ENCODE data around the gene IL34.
A peak's percentile ranks its signal among the peaks of the same experiment; 100 is the strongest.

Gene IL34

DNA sequence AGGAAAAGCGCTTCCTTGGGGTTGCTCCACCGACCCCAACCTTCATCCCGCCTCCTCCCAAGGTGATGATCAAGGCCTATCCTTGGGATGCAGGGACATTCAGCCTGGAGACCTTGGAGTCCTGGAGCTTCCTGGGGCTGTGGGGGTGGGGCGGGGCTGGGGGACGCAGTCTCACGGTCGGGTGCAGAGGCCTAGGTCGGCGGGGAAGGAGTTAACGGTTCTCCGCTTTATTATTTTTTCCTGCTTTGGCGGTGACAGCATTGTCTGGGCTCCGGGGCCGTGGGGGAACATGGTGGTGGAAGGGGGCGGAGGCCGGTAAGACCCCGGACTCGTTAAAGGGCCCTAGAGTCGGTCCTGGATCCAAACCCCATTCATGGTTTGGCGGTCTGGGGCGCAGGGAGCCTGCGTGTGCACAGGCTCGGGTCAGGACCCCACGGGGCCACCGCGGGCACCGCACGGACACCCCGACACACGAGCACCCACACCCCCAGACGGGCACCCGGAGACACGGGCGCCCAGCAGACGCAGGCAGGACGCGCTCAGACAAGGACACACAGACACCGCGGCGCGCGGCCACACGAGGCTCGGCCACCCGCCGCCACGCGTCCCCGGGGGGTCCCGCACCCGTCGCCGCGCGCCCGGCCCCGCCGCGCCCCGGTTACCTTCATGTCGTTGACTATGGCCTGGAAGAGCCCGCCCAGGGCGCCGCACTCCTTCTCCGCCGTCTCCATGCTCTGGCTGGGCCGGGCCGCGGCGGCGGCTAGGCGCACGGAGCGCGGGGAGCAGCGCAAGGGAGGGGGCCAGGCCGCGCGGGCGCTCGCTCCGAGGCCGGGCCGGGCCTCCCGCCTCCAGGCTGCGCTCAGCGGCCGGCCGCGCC lies 38.9 kb downstream of the IL34 start:
- peak overlapping the region; percentile 85 for H3K4me3 ChIP-seq (ENCODE audit: low read depth, low read length)
- TF ChIP-seq, protein P1, sequence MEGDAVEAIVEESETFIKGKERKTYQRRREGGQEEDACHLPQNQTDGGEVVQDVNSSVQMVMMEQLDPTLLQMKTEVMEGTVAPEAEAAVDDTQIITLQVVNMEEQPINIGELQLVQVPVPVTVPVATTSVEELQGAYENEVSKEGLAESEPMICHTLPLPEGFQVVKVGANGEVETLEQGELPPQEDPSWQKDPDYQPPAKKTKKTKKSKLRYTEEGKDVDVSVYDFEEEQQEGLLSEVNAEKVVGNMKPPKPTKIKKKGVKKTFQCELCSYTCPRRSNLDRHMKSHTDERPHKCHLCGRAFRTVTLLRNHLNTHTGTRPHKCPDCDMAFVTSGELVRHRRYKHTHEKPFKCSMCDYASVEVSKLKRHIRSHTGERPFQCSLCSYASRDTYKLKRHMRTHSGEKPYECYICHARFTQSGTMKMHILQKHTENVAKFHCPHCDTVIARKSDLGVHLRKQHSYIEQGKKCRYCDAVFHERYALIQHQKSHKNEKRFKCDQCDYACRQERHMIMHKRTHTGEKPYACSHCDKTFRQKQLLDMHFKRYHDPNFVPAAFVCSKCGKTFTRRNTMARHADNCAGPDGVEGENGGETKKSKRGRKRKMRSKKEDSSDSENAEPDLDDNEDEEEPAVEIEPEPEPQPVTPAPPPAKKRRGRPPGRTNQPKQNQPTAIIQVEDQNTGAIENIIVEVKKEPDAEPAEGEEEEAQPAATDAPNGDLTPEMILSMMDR (IDR thresholded peaks at IDR 0.05; ENCODE audit: low read depth, low read length): no peak

DNA sequence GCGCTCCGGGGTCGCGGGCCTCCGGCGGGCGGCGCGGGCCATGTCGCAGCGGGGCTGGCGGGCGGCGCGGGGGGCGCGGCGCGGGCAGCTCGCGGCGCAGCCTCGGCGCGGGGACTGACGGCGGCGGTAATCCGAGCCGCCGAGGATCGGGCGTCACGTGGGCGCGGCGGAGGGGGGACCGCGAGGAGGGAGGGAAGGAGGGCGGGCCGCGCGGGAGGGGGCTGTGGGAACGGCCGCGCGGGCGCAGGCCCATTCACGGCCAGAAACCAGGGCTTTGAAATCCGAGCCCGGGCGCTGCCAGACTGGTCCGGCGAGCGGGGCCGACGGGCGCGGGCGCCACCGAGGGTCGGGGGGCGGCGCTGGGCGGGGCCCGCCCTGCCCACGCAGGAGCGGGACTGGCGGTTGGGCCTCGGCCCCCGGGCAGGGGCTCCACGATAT lies 39.6 kb downstream of the IL34 start, which contains the start of gene MTSS2:
Gene MTSS2 (minus strand): TSS at position 116 of the 438 bp plus-strand sequence. CDS start 262 bp downstream, outside the sequence.
- peak within 1 kb of the TSS; percentile 85 for H3K4me3 ChIP-seq (ENCODE audit: low read depth, low read length)
- TF ChIP-seq, protein P1 (IDR thresholded peaks at IDR 0.05; ENCODE audit: low read depth, low read length): no peak

DNA sequence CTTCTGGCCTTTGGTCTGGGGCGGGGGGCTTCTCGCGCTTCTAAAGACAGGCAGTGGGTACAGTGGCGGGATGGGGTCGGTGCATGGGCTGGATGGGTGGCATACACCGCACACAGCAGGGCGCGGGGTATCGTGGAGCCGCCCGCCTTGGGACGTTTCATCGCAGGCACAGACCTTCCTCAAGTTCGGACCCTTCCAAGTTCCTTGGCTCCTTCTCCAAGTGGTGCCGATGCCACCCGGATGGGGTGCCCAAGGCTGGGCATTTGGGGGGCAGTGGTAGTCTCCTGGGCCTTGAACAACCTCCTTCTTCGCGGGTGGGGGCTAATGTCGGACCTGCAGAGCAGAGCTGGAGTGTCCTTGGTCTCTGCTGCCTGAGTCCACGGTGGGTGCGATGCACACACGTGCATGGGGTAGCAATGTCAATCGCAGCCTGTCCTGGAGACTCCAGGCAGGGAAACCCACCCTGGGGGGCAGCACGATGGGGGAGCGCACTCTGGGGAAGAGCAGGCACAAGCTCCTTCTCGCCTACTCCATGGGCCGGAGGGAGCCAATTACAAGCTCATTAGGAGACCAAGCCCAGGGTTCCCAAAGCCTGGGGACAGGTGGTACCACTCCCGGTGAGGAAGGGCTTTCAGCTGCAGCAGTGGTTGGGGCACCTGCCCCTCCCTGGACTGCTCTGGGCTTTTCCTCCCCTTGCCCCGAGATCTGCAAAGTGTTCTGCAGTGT lies 40.2 kb downstream of the IL34 start:
- peak overlapping the region; percentile 36 for H3K4me3 ChIP-seq (ENCODE audit: low read depth, low read length)
- TF ChIP-seq, protein P1 (IDR thresholded peaks at IDR 0.05; ENCODE audit: low read depth, low read length): no peak

DNA sequence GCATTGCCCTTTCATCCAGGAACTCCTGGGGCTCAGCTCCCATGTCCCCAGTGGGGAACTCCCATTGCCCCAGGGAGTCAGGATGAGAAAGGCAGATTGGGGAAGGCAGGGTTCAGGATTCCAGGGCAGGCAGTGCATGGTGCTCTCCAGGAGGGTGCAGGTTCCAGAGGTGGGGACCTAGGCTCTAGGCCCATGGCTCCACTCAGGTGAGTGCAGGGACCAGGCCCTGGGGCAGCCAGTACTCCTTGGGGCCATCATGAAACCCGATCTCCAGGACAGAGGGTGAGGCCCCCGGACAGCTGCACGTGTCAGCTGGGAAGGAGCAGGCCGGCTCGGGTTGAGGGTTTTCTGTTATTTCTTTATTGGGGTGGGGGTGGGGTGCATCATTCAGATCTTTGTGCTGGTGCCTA lies 40.7 kb downstream of the IL34 start:
- TF ChIP-seq, protein P1 (IDR thresholded peaks at IDR 0.05; ENCODE audit: low read depth, low read length): no peak
- H3K4me3 ChIP-seq (ENCODE audit: low read depth, low read length): no peak overlapping the region

DNA sequence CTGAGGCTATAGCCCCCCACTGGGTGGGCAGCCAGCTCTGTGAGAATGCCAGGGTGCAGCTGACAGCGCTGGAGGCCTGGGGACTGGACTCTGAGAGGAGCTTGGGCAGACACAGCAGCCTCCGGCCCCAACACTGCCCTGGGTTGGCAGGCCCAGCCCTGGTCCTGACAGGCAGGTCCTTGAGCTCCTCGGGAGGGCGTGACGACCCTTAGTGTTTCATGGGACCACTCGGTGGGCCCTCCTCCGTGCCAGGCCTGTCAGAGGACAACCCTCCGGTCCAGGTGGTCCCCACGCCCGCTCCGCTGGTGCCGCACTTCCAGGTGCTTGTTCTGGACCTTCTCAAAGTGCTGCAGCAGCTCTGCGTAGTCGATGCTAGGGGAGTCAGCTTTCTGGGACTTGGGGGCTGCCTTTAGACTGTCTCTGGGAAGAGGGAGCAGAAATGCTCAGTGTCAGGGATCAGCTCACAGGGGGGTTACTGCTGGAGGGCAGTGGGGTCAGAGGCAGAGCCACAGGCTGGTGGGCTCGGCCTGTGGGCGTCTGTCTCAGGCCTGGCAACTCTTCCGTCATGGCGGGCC lies 41.4 kb downstream of the IL34 start:
- TF ChIP-seq, protein P1 (IDR thresholded peaks at IDR 0.05; ENCODE audit: low read depth, low read length): no peak

DNA sequence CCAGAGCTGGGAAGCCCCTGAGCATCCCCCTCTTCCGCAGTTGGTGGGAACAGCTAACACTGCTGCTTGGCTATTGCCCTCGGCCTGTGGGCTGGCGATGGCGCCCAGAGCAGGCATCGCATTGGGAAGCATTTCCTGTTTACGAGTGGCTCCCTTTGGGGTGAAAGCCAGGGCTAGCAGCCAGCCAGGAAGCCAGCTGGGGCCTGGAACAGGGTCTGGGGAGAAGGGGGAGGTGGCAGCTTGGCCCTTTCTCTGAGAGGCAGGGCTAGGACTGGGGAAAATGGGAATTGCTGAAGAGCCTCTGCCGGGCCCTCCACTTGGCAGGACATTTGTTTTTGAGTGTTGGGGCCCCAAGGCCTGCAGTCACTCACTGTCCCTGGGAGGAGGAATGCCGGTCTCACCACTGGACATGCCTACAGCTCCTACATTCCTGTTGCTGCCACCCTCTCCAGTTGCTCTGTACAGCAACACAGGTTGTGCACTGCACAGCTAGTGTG lies 41.9 kb downstream of the IL34 start:
- no peak overlapping the region for H3K4me3 ChIP-seq (ENCODE audit: low read depth, low read length)
- TF ChIP-seq, protein P1 (IDR thresholded peaks at IDR 0.05; ENCODE audit: low read depth, low read length): no peak

More for the DNA sequence above, 41.4 kb downstream of the IL34 start:
- H3K4me3 ChIP-seq (ENCODE audit: low read depth, low read length): no peak overlapping the region

All from WI38 (cell line).